Activated CD8-positive, alpha-beta T cell treated with anti-CD3 and anti-CD28 coated beads, Interleukin-2, amount 10 ng/mL, durations not matched to agents 7 days and 5 days (primary cell): ENCODE data around the gene PTPRK. TPM values are rescaled to one million over a fixed set of nuclear protein-coding genes. Genes with fewer than 3 reads are reported as not detected.
A peak's percentile ranks its signal among the peaks of the same experiment; 100 is the strongest.

ENCODE experiments used
- ATAC-seq: fragments of 150-1000 bp; cut with Tn5 transposase; one replicate; pipeline ENCODE4 v1.10.0; 2021; ENCODE audit warnings: moderate library complexity
- CTCF ChIA-PET: fragments of 350-600 bp; sonication (Branson Sonifier 250); formaldehyde crosslinking; loops from one replicate; lab custom pipeline; 2021; ENCODE audit warnings: antibody characterized with exemption; lab: Charles Lee
- POLR2A ChIA-PET: fragments of 350-600 bp; sonication (Branson Sonifier 250); formaldehyde crosslinking; loops from one replicate; lab custom pipeline; 2021; ENCODE audit warnings: antibody characterized with exemption; lab: Charles Lee
- DNase-seq: peaks from one replicate; pipeline ENCODE4 v3.0.0-alpha.2; 2020
- H3K27ac Mint-ChIP-seq: one replicate; pipeline ENCODE4 v1.8.0; 2021; ENCODE audit warnings: mild to moderate bottlenecking, mixed read lengths
- H3K27me3 Mint-ChIP-seq: one replicate; pipeline ENCODE4 v1.8.0; 2021; ENCODE audit warnings: low read depth, mixed read lengths
- H3K36me3 Mint-ChIP-seq: one replicate; pipeline ENCODE4 v1.8.0; 2021; ENCODE audit warnings: low read depth, mixed read lengths
- H3K4me1 Mint-ChIP-seq: one replicate; pipeline ENCODE4 v1.8.0; 2021; ENCODE audit warnings: low read depth, mixed read lengths
- H3K4me3 Mint-ChIP-seq: one replicate; pipeline ENCODE4 v1.8.0; 2021; ENCODE audit warnings: mild to moderate bottlenecking, mixed read lengths
- H3K9me3 Mint-ChIP-seq: one replicate; pipeline ENCODE4 v1.8.0; 2022; ENCODE audit warnings: mixed read lengths; ENCODE audit not compliant: insufficient read depth
- total RNA-seq, 2 experiments: library from RNA; stranded (reverse); gene quantifications; one replicate each; pipeline ENCODE4 v1.2.3, GENCODE V29; 2021

The PTPRK gene
- total RNA-seq, 2 experiments from 2014 or later: 3.1 to 3.6 TPM

DNA sequence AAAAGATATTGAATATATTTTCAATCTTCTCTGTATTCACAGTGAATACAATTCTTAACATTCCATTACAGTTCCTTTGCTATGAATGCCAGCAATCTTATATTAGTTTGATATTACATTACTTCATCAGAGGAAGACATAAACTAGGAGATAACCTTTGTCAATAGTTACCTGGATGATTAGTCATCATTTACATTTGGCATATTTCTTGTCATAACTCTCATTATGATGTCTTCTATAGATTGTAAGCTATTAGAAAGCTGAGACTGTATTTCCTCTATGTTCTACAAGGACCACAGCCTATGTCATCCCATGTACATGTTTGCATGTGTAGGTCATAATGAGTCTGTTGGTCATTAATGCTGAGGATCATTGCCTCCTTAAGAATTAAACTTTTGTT, 7.8 kb upstream of the PTPRK start:
- Mint-ChIP-seq H3K27me3 (peaks cover 11% of the 10 kb centered on the region), H3K4me1 (no peaks in the 10 kb centered on the region), H3K9me3 (no peaks in the 10 kb centered on the region), H3K36me3 (no peaks in the 10 kb centered on the region), H3K4me3 (no peak overlapping the region), H3K27ac (no peak overlapping the region)
- ChIA-PET CTCF (no interaction called here), POLR2A (no interaction called here)
- ATAC-seq (no peak), DNase-seq (no peak)

DNA sequence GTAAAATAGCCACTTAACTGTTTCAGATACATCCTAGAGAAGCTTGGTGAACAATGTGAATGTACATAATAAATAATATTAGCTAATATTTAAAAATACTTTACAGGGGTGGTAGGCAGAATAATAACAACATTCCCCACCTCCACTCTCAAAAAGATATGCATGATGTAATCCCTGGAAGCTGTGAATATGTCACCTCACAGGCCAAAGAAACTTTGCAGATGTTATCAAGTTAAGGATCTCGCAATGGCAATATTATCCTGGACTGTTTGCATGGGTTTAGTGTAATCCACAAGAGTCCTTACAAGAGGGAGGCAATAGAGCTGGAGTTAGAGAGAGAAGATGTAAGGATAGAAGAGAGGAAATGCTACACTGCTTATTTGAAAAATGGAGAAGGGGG, 7.0 kb upstream of the PTPRK start:
- POLR2A ChIA-PET: no interaction called here
- DNase-seq (no peak), ATAC-seq (no peak)
- H3K4me1 Mint-ChIP-seq: no peaks in the 10 kb centered on the region
- CTCF ChIA-PET: no interaction called here
- no peak overlapping the region for H3K4me3 Mint-ChIP-seq
- no peaks in the 10 kb centered on the region for H3K36me3 Mint-ChIP-seq
- H3K9me3 Mint-ChIP-seq: no peaks in the 10 kb centered on the region
- H3K27me3 Mint-ChIP-seq: peaks cover 16% of the 10 kb centered on the region
- H3K27ac Mint-ChIP-seq: no peak overlapping the region

- ChIA-PET CTCF (no interaction called here), POLR2A (no interaction called here)
- H3K4me3 Mint-ChIP-seq: no peak overlapping the region
- no peak for DNase-seq
- H3K36me3 Mint-ChIP-seq: no peaks in the 10 kb centered on the region
- ATAC-seq: no peak
- H3K9me3 Mint-ChIP-seq: no peaks in the 10 kb centered on the region
- peaks cover under 1% of the 10 kb centered on the region for H3K4me1 Mint-ChIP-seq
- H3K27ac Mint-ChIP-seq: no peak overlapping the region
- peaks cover 21% of the 10 kb centered on the region for H3K27me3 Mint-ChIP-seq
Measured at GRCh38 chr6:128526152-128526914, 5.9 kb upstream of the PTPRK start.

DNA sequence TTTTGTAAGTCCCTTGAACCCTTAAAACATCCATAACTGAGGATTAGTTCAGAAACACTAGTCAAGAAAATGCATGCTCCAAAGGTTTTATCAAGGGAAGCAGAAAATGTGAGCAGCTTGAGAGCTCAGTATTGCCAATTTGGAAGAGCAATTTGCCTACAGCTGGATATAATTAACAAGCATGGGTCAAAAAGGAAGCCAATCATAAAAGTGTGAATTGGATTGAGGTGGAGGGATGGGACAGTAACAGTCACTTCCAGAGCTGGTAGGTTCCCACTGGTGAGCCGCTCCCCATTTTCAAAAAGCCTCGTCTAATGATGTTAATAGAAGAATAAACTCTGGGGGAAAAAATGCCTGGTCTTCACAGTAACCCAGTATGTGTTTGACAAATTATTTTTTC, 5.0 kb upstream of the PTPRK start:
- Mint-ChIP-seq H3K4me1 (peaks cover 8% of the 10 kb centered on the region), H3K36me3 (no peaks in the 10 kb centered on the region), H3K4me3 (no peak overlapping the region), H3K27ac (no peak overlapping the region), H3K9me3 (no peaks in the 10 kb centered on the region), H3K27me3 (peaks cover 26% of the 10 kb centered on the region)
- CTCF ChIA-PET: interaction anchor here (1.2 kb wide), 1 partner anchor 9 kb away, joined by 3 read pairs; no protein-coding TSS in a partner anchor
- no peak for DNase-seq
- ATAC-seq: no peak
- POLR2A ChIA-PET: no interaction called here

- DNase-seq: no peak
- POLR2A ChIA-PET: interaction anchor here (0.6 kb wide), 1 partner anchor 258 kb away, joined by 3 read pairs; no protein-coding TSS in a partner anchor
- Mint-ChIP-seq H3K4me3 (peak overlapping the region; percentile 78), H3K27ac (no peak overlapping the region), H3K9me3 (no peaks in the 10 kb centered on the region), H3K27me3 (peaks cover 35% of the 10 kb centered on the region), H3K4me1 (peaks cover 26% of the 10 kb centered on the region), H3K36me3 (no peaks in the 10 kb centered on the region)
- CTCF ChIA-PET: interaction anchor here (1.6 kb wide), 1 partner anchor 10 kb away, joined by 7 read pairs; no protein-coding TSS in a partner anchor
- ATAC-seq: no peak
Measured at GRCh38 chr6:128521282-128521632, 858 bp upstream of the PTPRK start.

DNA sequence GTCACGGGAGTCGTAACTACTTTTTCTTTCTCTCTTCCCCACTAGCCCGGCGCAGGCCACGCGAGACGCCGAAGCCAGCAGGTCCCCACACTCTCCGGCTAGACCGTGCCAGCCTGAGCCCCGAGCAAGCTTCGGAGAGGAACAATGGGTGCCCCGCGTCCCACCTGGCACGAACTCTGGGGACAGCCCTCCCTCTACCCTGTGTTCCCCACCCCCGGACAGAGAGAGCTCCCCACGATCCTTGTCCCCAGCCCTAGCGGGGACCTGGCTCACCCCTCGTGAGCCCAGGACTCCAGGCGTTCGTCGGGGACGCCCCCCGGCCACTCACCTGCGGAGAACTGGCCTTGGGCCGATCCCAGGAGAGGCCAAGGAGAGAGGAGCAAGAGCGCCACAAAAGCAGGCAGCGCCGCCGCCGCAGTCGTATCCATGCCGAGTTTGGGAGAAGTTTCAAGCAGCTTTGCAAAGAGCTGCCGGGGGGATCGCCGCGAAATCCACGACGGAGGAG, 416 bp downstream of the PTPRK start:
- Mint-ChIP-seq H3K4me1 (peaks cover 26% of the 10 kb centered on the region), H3K4me3 (peak overlapping the region; percentile 94), H3K27ac (peak overlapping the region; percentile 84), H3K27me3 (peaks cover 38% of the 10 kb centered on the region), H3K9me3 (no peaks in the 10 kb centered on the region), H3K36me3 (no peaks in the 10 kb centered on the region)
- peak; percentile 55 for DNase-seq
- ATAC-seq: peak; percentile 42
- POLR2A ChIA-PET: interaction anchor here (1.0 kb wide), 1 partner anchor 1203 kb away, joined by 3 read pairs; no protein-coding TSS in a partner anchor
- CTCF ChIA-PET: interaction anchor here (0.7 to 1.6 kb wide), 8 partner anchors 8 to 1004 kb away, joined by 3 to 7 read pairs (median 3); no protein-coding TSS in a partner anchor

GRCh38 chr6:128519132-128519930, 1.1 kb downstream of the PTPRK start:
- Mint-ChIP-seq H3K4me1 (peaks cover 26% of the 10 kb centered on the region), H3K4me3 (peak overlapping the region; percentile 94), H3K9me3 (no peaks in the 10 kb centered on the region), H3K27ac (peak overlapping the region; percentile 84), H3K36me3 (no peaks in the 10 kb centered on the region), H3K27me3 (peaks cover 39% of the 10 kb centered on the region)
- DNase-seq (peak; percentile 41), ATAC-seq (peak; percentile 38)
- ChIA-PET POLR2A (interaction anchor here (1.0 kb wide), 1 partner anchor 1203 kb away, joined by 3 read pairs; no protein-coding TSS in a partner anchor), CTCF (interaction anchor here (0.7 to 1.1 kb wide), 4 partner anchors 12 to 1003 kb away, joined by 3 to 4 read pairs (median 3); no protein-coding TSS in a partner anchor)

GRCh38 chr6:128518434-128519131, 1.8 kb downstream of the PTPRK start:
- H3K4me1 Mint-ChIP-seq: peaks cover 26% of the 10 kb centered on the region
- no peak for ATAC-seq
- no peaks in the 10 kb centered on the region for H3K36me3 Mint-ChIP-seq
- no peak for DNase-seq
- H3K9me3 Mint-ChIP-seq: no peaks in the 10 kb centered on the region
- H3K4me3 Mint-ChIP-seq: peak overlapping the region; percentile 94
- H3K27ac Mint-ChIP-seq: peak overlapping the region; percentile 7
- ChIA-PET CTCF (interaction anchor here (1.2 kb wide), 1 partner anchor 617 kb away, joined by 3 read pairs; no protein-coding TSS in a partner anchor), POLR2A (no interaction called here)
- H3K27me3 Mint-ChIP-seq: peaks cover 41% of the 10 kb centered on the region

- Mint-ChIP-seq H3K9me3 (no peaks in the 10 kb centered on the region), H3K27me3 (peaks cover 35% of the 10 kb centered on the region), H3K4me3 (no peak overlapping the region), H3K27ac (no peak overlapping the region), H3K4me1 (peaks cover 26% of the 10 kb centered on the region), H3K36me3 (no peaks in the 10 kb centered on the region)
- CTCF ChIA-PET: interaction anchor here (0.7 to 1.9 kb wide), 10 partner anchors 8 to 780 kb away, joined by 3 to 6 read pairs (median 4); no protein-coding TSS in a partner anchor
- POLR2A ChIA-PET: no interaction called here
- no peak for ATAC-seq
- DNase-seq: no peak
Measured at GRCh38 chr6:128517124-128517523, 3.3 kb downstream of the PTPRK start.

DNA sequence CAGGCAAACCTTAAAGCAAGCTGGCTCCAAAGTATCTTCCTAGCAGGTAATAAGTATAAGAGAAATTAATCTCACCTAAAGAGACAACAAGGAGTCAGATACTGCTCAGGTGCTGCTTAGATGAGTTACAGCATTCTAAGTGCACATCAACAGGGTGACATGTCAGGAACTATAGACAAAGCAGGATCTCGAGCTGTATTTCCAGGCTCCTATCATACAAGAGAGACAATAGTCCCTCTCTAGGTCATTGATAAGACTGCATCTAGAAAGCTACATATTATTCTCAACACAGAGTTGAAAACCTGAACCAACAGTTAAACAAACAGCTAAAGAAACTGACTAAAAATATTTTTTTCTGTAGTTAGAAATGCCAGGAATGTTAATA, 3.9 kb downstream of the PTPRK start:
- no peak overlapping the region for H3K4me3 Mint-ChIP-seq
- CTCF ChIA-PET: interaction anchor here (0.7 to 1.9 kb wide), 10 partner anchors 8 to 779 kb away, joined by 3 to 6 read pairs (median 4); no protein-coding TSS in a partner anchor
- H3K27me3 Mint-ChIP-seq: peaks cover 31% of the 10 kb centered on the region
- H3K27ac Mint-ChIP-seq: no peak overlapping the region
- POLR2A ChIA-PET: no interaction called here
- H3K9me3 Mint-ChIP-seq: no peaks in the 10 kb centered on the region
- DNase-seq (no peak), ATAC-seq (no peak)
- H3K4me1 Mint-ChIP-seq: peaks cover 26% of the 10 kb centered on the region
- H3K36me3 Mint-ChIP-seq: no peaks in the 10 kb centered on the region
